Upper lobe of left lung (tissue), 4 donors: ENCODE measurements around the gene GFOD2.

Experiments used
- CTCF ChIP-seq, 6 experiments: fragments of 450-650 bp in 4 of 6; fragments of 200-600 bp in 2 of 6; sonication (generic) in 2 of 6; IDR thresholded peaks; one replicate each; pipeline ENCODE4 v1.5.1; 2016 to 2019; ENCODE audit warnings: antibody characterized with exemption in 6 of 6
- EP300 ChIP-seq, 4 donors: sonication (generic); formaldehyde crosslinking; IDR thresholded peaks; one replicate each; pipeline ENCODE4 v1.5.1; 2017; ENCODE audit warnings: antibody characterized with exemption in 4 of 4, control low read depth in 2 of 4
- POLR2AphosphoS5 ChIP-seq, 2 donors: sonication (generic); formaldehyde crosslinking; IDR thresholded peaks; one replicate each; pipeline ENCODE4 v1.5.1; 2017; ENCODE audit warnings: antibody characterized with exemption in 2 of 2

GRCh38 chr16:67664871-67665270 lies 54.2 kb downstream of the GFOD2 start:
- TF ChIP-seq CTCF (IDR thresholded peaks at IDR 0.05) (no peak), EP300 (IDR thresholded peaks at IDR 0.05) (no peak), POLR2AphosphoS5 (IDR thresholded peaks at IDR 0.05) (no peak)
